HG02571 (cell line): ENCODE data around the gene UNKL.

ENCODE experiments used
- ATAC-seq: cut with Tn5 transposase; IDR thresholded peaks from one replicate; pipeline ENCODE4 v1.9.1; 2021; ENCODE audit warnings: mild to moderate bottlenecking, moderate library complexity; ENCODE audit not compliant: unreplicated experiment

UNKL gene, protein sequence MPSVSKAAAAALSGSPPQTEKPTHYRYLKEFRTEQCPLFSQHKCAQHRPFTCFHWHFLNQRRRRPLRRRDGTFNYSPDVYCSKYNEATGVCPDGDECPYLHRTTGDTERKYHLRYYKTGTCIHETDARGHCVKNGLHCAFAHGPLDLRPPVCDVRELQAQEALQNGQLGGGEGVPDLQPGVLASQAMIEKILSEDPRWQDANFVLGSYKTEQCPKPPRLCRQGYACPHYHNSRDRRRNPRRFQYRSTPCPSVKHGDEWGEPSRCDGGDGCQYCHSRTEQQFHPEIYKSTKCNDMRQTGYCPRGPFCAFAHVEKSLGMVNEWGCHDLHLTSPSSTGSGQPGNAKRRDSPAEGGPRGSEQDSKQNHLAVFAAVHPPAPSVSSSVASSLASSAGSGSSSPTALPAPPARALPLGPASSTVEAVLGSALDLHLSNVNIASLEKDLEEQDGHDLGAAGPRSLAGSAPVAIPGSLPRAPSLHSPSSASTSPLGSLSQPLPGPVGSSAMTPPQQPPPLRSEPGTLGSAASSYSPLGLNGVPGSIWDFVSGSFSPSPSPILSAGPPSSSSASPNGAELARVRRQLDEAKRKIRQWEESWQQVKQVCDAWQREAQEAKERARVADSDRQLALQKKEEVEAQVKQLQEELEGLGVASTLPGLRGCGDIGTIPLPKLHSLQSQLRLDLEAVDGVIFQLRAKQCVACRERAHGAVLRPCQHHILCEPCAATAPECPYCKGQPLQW

DNA sequence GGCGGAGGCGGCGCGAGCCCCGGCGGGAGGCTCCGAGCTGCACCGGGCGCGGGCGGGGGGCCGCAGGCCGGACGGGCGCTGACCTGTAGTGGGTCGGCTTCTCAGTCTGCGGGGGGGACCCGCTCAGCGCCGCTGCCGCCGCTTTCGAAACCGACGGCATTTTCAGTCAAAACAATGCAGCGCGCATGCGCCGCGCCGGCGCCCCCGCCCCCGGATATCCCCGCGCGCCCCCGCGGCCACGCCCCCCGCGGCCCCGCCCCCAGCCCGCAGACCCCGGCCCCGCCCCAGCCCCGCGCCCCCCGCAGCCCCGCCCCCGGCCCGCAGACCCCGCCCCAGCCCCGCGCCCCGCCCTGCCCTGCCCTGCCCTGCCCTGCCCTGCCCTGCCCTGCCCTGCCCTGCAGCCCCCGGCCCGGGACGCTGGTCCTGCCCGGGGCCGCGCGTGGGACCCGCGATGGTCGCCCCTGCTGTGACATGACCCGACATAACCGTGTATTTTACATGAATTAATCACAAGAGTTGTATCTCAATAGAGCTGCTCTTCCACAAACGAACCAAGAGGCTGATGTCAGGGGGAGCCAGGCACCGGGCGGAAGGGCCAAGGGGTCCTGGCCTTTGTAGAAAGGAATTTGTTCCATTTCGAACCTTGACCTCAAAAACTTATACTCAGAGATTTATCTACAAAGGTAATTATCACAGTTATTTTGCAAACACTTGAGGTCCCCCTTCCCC lies at the start of gene UNKL:
UNKL (minus strand) TSS at position 173 of the 729 bp plus-strand sequence; CDS start at position 160, 13 bp downstream.
- peak; percentile 50 for ATAC-seq

DNA sequence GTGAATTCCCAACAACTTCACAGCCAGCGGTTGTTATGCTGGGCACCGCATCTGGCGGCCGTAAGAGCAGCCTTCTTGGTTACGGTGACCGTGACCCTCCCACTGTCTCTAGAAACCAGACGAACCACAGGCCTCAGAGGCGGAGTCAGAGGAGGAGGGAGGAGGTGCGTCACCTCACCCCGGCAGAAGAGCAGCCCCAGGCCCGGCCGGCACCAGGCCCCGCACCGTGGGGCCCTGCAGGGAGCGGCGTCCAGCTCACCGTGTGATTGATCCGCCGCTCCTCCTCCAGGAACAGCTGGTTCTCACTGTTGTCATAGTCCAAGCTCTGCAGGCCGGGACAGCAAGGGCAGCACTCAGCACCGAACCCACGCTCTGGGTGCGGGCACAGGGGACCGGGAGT lies 46.6 kb upstream of the UNKL start:
- no peak for ATAC-seq

DNA sequence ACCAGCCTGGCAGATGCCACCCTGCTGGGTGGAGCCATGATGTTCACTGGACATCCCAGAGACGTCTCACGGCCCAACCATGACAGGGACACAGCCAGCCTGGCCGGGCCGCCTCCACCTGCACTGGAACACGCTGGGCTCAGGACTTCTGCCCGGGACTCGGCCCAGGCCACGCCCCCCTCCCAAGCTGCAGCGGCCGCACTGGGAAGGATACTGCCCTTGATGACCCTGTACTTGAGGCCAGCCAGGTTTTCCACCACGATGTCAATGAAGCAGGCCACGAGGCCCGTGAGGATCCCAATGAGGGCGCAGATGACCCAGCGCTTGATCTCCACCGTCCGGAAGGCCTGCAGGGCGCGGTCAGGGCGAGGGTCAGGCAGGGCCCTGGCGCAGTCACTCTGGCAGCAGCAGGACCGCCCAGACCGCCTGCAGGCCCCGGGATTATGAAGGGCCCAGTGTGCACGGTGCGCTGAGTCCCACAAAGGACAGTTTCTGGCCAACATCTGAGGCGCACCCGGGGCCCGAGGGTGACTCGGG lies 46.2 kb upstream of the UNKL start:
- ATAC-seq = no peak

DNA sequence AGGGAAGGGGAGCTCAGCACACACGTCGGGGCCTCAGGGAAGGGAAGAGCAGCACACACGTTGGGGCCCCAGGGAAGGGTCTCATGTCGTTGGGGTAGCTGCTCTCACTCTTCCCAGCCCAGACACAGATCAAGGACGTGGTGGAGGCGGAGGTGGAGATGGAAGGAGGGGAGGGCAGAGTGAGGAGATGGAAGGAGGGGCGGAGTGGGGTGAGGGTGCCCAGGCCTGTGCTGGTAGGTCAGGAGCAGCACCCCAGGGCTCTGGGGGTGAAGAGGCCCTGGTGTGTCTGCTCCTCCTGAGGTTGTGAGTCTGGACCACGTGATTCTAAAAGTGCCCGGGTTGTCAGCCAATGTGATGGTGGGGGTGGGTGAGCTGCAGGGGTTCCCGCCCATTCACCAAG lies 45.5 kb upstream of the UNKL start:
- no peak for ATAC-seq

DNA sequence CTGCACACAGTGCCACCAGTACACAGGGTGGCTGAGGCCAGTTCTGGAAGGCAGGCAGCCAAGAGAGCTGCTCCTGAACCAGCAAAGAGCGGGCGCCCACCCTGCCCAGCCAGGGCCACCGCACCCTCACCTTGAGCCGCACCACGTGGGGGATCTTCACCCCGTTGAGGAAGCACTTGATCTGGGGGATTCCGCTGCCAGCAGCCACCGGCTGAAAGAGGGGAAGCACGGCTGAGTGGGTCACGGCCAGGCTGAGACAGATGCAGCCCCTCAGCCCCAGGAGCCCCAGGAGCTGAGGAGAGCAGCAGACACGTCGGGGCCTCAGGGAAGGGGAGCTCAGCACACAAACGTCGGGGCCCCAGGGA lies 44.5 kb upstream of the UNKL start:
- ATAC-seq = no peak

DNA sequence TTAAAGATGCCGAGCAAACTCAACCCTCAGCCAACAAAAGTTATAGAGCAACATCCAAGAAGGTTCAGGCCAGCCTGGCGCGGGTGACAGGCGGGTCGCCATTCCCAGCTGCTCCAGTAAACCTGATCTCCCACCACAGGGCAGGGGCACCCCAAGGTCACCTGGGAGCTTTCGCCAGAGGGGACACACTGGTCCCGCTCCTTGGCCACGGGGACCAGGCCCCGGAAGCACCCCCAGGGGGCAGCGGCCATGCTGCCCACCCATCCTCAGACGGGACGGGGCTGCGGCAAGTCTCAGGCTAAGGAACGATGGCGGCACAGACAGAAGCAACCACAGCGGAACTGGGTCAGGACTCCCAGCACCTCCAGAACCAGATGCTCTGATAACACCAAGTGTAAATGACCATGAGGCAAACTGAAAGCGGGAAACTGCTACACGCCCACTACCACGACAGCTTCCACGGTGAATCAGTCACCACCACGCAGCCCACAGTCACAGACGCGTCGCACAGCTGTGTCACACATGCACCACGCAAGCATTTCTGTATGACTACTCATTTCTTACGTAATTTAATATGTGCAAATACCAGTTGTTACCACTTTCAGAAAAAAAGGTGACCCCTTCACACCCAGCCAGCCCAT lies 44.0 kb upstream of the UNKL start:
- ATAC-seq = no peak

DNA sequence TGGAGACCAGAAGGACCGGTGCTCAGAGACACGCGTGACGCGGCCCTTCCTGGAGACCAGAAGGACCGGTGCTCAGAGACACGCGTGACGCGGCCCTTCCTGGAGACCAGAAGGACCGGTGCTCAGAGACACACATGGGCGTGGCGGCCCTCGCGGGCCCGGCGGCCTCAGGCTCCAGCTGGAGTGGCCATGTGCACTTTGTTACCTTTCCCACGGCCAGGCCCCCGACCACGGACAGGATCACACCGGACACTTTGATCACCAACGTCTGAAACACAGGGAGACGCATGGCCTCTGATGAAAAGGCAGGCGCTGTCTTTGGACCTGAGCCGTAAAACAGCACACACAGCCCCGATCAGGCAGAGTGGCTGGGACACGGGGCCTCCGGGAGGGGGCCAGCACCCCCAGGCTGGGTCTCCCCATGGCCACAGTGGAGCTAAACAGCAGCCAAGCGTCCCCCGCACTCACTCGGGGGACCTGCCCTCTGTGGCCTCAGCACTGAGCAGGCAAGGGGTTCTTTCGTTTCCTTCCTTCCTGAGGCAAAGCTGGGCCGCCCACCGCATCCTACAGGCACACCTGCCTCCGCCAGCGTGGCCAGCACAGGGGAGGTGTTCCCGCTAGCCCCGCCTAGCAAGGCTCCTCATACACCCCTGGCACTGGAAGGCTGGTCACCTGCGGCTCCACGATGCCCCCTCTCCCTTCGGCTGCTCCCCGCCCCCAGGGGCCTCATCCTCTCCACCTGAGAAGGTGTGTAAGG lies 43.2 kb upstream of the UNKL start:
- ATAC-seq = no peak

DNA sequence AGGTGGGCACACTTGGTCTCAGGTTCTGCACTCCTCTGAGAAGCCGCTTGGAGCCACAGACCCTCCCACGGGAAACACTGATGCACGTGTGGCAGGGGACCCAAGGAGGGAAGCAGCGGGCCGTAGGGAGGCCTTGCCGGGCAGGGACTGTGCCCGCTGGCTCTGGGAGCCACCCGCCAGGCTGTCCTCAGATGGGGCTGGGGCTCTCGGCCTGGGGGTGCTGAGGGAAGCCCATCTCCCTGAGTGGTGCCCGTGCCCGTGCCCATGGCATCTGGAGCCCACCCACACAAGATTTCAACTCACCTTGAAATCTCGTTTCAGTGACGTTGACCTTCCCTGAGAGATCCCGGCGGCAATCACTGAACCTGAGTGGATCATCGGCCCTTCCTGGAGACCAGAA lies 42.4 kb upstream of the UNKL start:
- no peak for ATAC-seq

DNA sequence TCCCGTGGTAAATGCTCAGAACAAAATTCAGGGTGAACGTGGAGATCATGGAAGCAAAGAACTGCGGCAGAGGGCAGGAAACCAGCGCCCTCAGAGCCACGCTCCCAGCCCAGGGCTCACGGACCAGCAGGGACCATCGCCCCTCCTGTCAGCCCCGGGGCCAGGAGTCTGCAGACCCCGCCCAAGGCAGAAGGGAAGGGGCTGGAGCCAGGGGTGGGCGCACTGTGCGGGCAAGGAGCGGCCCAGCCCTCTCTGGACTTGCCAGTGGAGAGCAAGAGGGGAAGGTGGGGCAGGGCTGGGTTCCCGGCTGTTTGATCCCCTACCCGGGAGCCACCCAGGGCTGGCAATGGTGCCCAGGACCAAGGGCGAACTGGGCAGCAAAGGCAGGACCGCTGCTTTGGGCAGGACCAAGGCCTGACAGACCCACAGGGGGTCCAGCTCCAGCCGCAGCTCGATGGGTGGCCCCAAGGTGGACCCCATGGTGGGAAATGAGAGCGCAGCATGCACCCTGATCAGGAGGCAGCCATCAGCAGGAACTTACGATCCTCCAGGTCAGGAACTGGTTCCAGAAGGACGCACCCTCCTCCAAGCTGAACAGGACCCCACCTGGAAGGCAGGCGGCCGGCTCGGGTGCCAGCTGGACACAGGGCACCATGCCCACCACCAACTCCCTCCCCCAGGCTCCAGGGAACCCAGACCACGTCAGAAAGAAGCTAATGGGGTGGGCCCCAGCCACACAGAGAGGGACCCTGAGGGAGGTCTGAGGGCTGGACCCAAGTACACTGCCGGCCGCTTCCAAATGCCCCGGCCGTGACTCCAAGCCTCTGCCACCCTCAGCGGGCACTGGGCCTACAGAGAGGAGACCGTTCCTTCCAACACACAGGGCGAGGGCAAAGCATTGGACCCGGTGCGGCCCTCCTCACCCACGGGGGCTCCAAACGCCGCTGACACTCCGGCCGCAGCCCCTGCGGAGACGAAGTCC lies 41.0 kb upstream of the UNKL start:
- no peak for ATAC-seq

DNA sequence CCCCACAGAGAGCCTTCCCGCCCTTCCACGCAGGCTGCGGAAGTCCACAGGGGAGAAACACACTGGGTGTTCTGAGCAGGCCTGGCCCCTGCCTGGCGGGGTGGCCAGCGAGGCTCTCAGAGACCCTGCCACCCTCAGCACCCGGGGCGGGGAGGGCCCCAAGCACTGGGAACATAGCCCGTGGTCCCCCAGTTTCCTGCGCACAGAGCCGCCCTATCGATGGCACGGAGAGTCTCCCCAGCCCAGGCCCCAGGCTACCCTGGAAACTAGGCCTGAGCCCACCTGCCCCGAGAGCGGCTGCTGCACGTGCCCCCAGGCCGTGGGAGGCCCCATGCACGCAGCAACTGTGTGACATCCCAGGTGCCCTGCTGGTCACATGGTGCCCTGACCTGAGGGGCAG lies 40.1 kb upstream of the UNKL start:
- no peak for ATAC-seq

DNA sequence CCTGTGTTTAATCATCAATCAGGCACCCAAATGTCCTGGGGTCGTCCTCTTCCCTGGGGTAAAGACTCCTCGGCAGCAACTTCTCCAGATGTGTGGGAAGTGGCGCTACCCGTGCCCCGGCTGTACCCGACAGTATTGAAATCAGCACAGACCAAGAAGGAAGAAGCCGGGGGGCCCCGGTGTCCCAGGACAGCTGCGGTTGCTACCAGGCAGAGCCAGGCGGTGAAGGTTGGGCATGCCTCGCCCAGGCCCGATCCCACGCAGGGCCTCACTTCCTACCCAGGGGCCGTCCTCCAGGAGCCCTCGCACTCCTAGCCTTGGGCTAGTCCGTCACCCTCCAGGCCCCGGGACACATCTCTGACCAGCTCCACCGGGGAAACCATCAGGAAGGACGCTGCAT lies 38.8 kb upstream of the UNKL start:
- no peak for ATAC-seq

DNA sequence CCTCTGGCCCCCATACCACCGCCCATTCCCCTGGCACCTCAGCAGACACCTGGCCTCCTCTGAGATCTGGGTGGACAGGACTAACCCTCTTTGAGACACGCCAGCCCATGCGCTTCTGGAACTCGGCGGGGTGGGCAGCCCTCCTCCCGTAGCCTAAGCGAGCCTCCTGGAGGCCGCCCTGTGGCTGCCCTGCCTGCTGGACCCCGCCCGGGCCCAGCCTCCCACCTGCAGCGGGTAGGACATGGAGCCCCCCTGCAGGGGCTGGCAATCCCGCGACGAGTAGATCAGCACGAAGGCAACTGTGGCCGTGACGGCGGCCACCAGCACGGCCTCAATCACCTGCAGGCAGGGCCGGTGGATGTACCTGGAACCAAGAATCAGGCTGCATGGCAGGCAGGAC lies 38.0 kb upstream of the UNKL start:
- ATAC-seq = no peak

DNA sequence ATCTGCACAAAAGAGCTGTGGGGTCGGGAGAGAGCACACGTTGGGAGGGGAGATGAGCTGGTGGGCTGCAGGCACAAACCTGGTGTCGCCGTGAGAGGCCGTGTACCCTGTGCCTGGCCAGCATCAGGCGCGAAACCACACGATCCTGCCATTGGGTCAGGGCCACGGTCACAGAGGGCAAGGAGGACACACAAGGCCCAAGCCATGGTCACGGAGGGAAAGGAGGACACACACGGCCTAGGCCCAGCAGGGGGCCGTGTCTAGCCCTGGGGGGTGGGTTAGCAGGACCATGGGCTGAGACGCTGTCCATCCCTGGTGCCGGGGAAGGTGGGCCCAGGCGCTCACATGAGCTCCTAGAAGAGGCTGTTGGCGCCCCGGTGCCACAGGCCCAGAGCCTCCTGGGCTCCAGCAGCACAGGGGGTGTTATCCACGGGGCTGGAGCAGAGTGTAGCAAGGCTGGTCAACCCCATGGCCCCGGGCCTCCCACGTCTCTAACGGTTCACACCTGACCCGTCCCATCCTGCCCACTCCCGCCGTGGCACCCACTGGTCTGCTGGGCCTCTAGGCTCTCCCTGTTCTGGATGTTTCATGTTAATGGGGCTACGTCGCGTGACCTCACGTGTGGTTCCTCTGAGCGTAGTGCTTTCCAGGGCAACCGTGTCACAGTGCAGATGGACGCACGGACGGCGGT lies 37.3 kb upstream of the UNKL start:
- no peak for ATAC-seq

DNA sequence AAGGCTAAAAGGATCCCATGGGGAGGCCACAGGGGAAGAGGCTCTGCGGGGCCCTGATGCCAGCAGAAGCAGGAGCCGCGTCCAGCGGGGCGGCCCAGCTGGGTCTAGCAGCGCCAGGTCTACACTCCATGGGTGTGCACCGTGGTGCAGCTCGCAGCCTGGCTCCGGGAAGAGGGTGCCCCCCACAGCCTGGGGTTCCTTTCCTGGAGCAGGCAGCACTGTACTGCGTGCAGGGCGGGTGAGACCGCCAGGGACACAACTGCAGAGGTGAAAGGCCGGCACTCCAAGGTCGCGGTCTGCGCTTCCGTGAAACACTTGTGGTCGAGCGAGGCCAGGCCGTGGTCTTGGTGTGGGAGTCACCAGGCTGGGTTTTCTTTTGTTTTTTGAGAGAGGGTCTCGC lies 36.3 kb upstream of the UNKL start:
- ATAC-seq = no peak

DNA sequence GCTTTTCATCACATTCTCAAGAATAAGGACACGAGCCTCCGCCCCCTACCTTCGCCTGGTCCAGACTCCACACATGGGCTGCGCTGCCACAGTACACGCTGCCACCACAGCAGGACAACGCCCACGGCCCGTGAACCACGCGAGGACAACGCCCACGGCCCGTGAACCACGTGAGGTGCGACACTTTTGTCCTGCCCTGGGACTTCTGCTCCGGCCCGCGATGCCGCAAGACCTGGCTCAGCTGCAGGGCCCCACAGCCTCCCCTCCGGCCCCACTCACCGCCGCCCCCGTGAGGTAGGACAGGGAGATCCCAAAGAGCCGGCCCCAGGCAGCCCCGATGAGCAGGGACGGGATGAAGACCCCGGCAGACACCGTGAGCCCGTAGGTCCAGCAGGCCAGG lies 35.7 kb upstream of the UNKL start:
- ATAC-seq = no peak

DNA sequence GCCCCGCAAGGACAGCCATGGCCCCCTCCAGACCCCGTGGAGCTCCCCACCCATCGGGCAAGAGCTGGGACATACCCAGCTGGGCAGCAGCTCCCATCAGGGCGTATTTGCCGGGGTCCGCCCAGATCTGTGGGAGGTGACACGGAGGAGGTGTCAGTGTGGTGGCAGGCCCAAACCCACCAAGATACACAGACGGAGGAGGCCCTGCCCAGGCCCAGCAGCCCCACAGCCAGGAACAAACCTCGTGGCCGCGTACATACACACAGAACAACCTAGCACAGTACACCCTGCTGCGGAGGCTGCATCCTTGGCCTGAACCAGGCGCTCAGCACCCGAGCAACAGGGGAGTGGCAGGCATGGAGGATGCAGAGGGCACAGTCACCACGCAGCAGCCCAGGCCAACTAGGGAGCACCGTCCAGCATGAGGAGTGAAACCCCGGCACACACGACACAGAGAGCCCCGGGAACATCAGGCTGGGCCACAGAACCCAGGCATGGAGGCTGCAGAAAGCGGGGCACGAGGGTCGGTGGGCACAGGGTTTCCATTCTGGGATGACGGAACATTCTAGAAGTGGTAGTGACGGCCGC lies 34.8 kb upstream of the UNKL start:
- ATAC-seq = no peak

DNA sequence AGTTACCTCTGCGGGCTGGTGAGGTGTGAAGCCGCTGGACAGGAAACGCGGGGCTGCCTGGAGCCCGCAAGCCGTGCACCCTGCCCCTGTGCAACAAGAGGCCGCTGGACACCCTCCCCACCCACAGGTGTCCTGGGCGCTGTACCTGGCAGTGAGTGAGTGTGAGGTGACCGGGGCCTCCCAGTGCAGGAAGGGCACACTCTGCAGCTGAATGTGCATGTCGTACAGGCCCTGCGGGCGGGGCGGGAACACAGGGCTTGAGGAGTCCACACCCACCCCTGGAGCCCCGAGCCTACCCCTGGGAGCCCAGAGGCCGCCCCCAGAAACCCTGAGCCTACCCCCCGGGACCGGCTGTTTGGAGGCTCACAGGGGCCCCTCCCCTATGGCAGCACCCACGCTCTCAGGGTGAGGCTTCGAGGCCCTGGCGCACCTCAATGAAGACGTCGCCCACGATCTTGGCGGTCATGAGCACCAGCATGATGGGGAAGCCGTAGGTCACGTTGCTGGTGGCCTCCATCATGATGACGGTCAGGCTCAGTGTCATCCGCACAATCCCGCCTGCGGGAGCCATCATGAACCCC lies 34.1 kb upstream of the UNKL start:
- ATAC-seq = no peak

DNA sequence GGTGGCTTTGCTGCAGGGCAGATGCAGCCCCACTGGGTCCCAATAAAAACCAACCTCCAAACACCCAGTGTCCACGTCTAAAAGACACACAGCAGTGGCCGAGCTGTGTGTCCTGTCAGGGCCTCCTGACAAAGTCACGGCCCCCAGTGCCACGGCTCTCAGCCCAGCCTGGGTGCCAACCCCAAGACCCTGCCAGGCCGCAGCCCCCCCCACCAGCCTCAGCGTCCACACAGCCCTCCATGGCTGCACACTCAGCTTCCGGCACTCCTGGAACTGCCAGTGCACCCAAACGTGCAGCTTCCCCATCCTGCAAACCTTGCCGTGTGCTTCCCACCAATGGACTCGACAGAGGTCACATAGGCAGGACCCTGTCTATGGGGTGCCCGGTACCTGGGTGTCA lies 33.5 kb upstream of the UNKL start:
- ATAC-seq = no peak
